Mesenchymal stem cell (in vitro differentiated cells and primary cell): ENCODE measurements around the gene UNC5B.
A peak's percentile ranks its signal among the peaks of the same experiment; 100 is the strongest.

ENCODE experiments used
- DNase-seq: peaks from one replicate; pipeline ENCODE4 v3.0.0-alpha.2; 2013
- H2AFZ ChIP-seq: one replicate; pipeline ENCODE4 v1.6.1; 2013; ENCODE audit warnings: low read depth, mild to moderate bottlenecking, control low read depth, inconsistent platforms, low read length, moderate library complexity
- H2AK5ac ChIP-seq: 2 replicates; pipeline ENCODE4 v1.6.1; 2013; ENCODE audit warnings: low read length, moderate library complexity, mild to moderate bottlenecking, inconsistent platforms; ENCODE audit not compliant: severe bottlenecking
- H2BK120ac ChIP-seq: one replicate; pipeline ENCODE4 v1.6.1; 2013; ENCODE audit warnings: low read depth, mild to moderate bottlenecking, inconsistent platforms, low read length, moderate library complexity
- H2BK12ac ChIP-seq, 2 experiments: one replicate each; pipeline ENCODE4 v1.6.1; 2013; ENCODE audit warnings: inconsistent platforms in 2 of 2, low read length in 2 of 2, mild to moderate bottlenecking in 2 of 2, moderate library complexity in 2 of 2, control low read depth in 1 of 2
- H2BK15ac ChIP-seq: one replicate; pipeline ENCODE4 v1.6.1; 2013; ENCODE audit warnings: mild to moderate bottlenecking, low read depth, inconsistent platforms; ENCODE audit not compliant: poor library complexity, severe bottlenecking
- H2BK5ac ChIP-seq: 2 replicates; pipeline ENCODE4 v1.6.1; 2013; ENCODE audit warnings: low read depth, mild to moderate bottlenecking, low read length, control low read depth, inconsistent platforms; ENCODE audit not compliant: poor library complexity, severe bottlenecking
- H3K14ac ChIP-seq, 2 experiments: one replicate each; pipeline ENCODE4 v1.6.1; 2013; ENCODE audit warnings: inconsistent platforms in 2 of 2, low read length in 2 of 2, control low read depth in 1 of 2, mild to moderate bottlenecking in 1 of 2, moderate library complexity in 1 of 2
- H3K18ac ChIP-seq, 2 experiments: one replicate each; pipeline ENCODE4 v1.6.1; 2013; ENCODE audit warnings: inconsistent platforms in 2 of 2, low read length in 2 of 2, control low read depth in 1 of 2, low read depth in 1 of 2, mild to moderate bottlenecking in 1 of 2
- H3K23ac ChIP-seq, 2 experiments: one replicate each; pipeline ENCODE4 v1.6.1; 2013; ENCODE audit warnings: inconsistent platforms in 2 of 2, low read length in 2 of 2, mild to moderate bottlenecking in 2 of 2, moderate library complexity in 2 of 2, control low read depth in 1 of 2
- H3K27ac ChIP-seq: 2 replicates; pipeline ENCODE4 v1.5.1; 2013; ENCODE audit warnings: mild to moderate bottlenecking, moderate library complexity, low read length, control low read depth, inconsistent platforms; ENCODE audit not compliant: poor library complexity, severe bottlenecking
- H3K27me3 ChIP-seq, 2 experiments: 2 replicates each; pipeline versions ENCODE4 v1.6.1 to v1.7.0; 2013; ENCODE audit warnings: low read length in 2 of 2, mild to moderate bottlenecking in 2 of 2, moderate library complexity in 2 of 2, control low read depth in 1 of 2, inconsistent platforms in 1 of 2; ENCODE audit not compliant: control insufficient read depth in 1 of 2, insufficient read depth in 1 of 2
- H3K36me3 ChIP-seq, 2 experiments: 2 replicates each; pipeline versions ENCODE4 v1.6.1 to v1.7.0; 2013; ENCODE audit warnings: low read length in 2 of 2, control low read depth in 1 of 2, inconsistent platforms in 1 of 2, low read depth in 1 of 2, mild to moderate bottlenecking in 1 of 2; ENCODE audit not compliant: insufficient read depth in 2 of 2, control insufficient read depth in 1 of 2
- H3K4ac ChIP-seq, 2 experiments: one replicate each; pipeline ENCODE4 v1.6.1; 2013; ENCODE audit warnings: inconsistent platforms in 2 of 2, low read length in 2 of 2, mild to moderate bottlenecking in 2 of 2, moderate library complexity in 2 of 2, control low read depth in 1 of 2, low read depth in 1 of 2
- H3K4me1 ChIP-seq: 2 replicates; pipeline ENCODE4 v1.6.1; 2013; ENCODE audit warnings: low read depth, low read length, control low read depth; ENCODE audit not compliant: control insufficient read depth, insufficient read depth
- H3K4me2 ChIP-seq: 2 replicates; pipeline ENCODE4 v1.6.1; 2013; ENCODE audit warnings: low read length, mild to moderate bottlenecking, inconsistent platforms; ENCODE audit not compliant: poor library complexity, severe bottlenecking
- H3K4me3 ChIP-seq, 2 experiments: 2 replicates each; pipeline versions ENCODE4 v1.5.1 to v1.7.0; 2013; ENCODE audit warnings: low read length in 2 of 2, mild to moderate bottlenecking in 2 of 2, control low read depth in 1 of 2, low read depth in 1 of 2; ENCODE audit not compliant: insufficient read depth in 1 of 2
- H3K79me1 ChIP-seq: replicated peaks from 2 replicates; pipeline ENCODE4 v1.6.1; 2013; ENCODE audit warnings: mild to moderate bottlenecking, control low read depth, low read length, inconsistent platforms; ENCODE audit not compliant: poor library complexity, severe bottlenecking
- H3K9ac ChIP-seq: 2 replicates; pipeline ENCODE4 v1.7.0; 2013; ENCODE audit warnings: mild to moderate bottlenecking, low read length, moderate library complexity
- H3K9me3 ChIP-seq: 2 replicates; pipeline ENCODE4 v1.7.0; 2013; ENCODE audit warnings: mild to moderate bottlenecking, low read length; ENCODE audit not compliant: control insufficient read depth
- H4K8ac ChIP-seq: one replicate; pipeline ENCODE4 v1.6.1; 2013; ENCODE audit warnings: inconsistent platforms, mild to moderate bottlenecking, low read length, moderate library complexity
- H4K91ac ChIP-seq: one replicate; pipeline ENCODE4 v1.6.1; 2013; ENCODE audit warnings: mild to moderate bottlenecking, low read length, inconsistent platforms
- WGBS: methylation state at CpG from one replicate; pipeline ENCODE4 v1.1.7; 2013; ENCODE audit warnings: mixed read lengths; 5-methylcytosine and 5-hydroxymethylcytosine counted together

Gene UNC5B

GRCh38 chr10:71342573-71343391 lies 130.4 kb downstream of the UNC5B start:
- H3K9ac ChIP-seq = no peak overlapping the region
- no peak overlapping the region for H4K8ac ChIP-seq
- H2BK5ac ChIP-seq = no peak overlapping the region
- H2BK12ac ChIP-seq = no peak overlapping the region
- H2AFZ ChIP-seq = no peak overlapping the region
- H2BK15ac ChIP-seq = no peak overlapping the region
- H2AK5ac ChIP-seq = no peak overlapping the region
- no peak overlapping the region for H2BK120ac ChIP-seq
- no peak overlapping the region for H3K27ac ChIP-seq
- peaks cover 7 to 27% of the 10 kb centered on the region in 2 experiments for H3K27me3 ChIP-seq
- no peak overlapping the region for H3K4ac ChIP-seq
- no peak overlapping the region for H3K14ac ChIP-seq
- H3K4me1 ChIP-seq = peaks cover 8% of the 10 kb centered on the region
- no peak for DNase-seq
- no peaks in the 10 kb centered on the region for H3K9me3 ChIP-seq
- H3K23ac ChIP-seq = no peak overlapping the region
- H3K4me2 ChIP-seq = no peak overlapping the region
- H3K18ac ChIP-seq = no peak overlapping the region
- H4K91ac ChIP-seq = no peak overlapping the region
- H3K79me1 ChIP-seq = no peaks in the 10 kb centered on the region
- peaks cover 0 to 13% of the 10 kb centered on the region in 2 experiments for H3K36me3 ChIP-seq
- WGBS = 88% methylated on average over 8 of the region's 8 CpGs
- H3K4me3 ChIP-seq = no peak overlapping the region

- H2BK120ac ChIP-seq = no peak overlapping the region
Measured at GRCh38 chr10:71343392-71343773, 131.0 kb downstream of the UNC5B start.

GRCh38 chr10:71344154-71344925 lies 132.0 kb downstream of the UNC5B start:
- H4K91ac ChIP-seq = no peak overlapping the region
- no peak overlapping the region for H4K8ac ChIP-seq
- no peak overlapping the region for H2BK120ac ChIP-seq
- no peak overlapping the region for H3K18ac ChIP-seq
- H3K27me3 ChIP-seq = peaks cover 7 to 39% of the 10 kb centered on the region in 2 experiments
- WGBS = 71% methylated on average over 9 of the region's 9 CpGs
- H2AK5ac ChIP-seq = no peak overlapping the region
- H3K14ac ChIP-seq = no peak overlapping the region
- no peak overlapping the region for H3K23ac ChIP-seq
- H3K4me2 ChIP-seq = no peak overlapping the region
- H3K79me1 ChIP-seq = no peaks in the 10 kb centered on the region
- no peak overlapping the region for H2BK12ac ChIP-seq
- DNase-seq = no peak
- no peak overlapping the region for H2BK5ac ChIP-seq
- H3K27ac ChIP-seq = no peak overlapping the region
- H2BK15ac ChIP-seq = no peak overlapping the region
- peaks cover 13% of the 10 kb centered on the region for H3K4me1 ChIP-seq
- H3K4ac ChIP-seq = no peak overlapping the region
- H3K9me3 ChIP-seq = no peaks in the 10 kb centered on the region
- no peak overlapping the region for H2AFZ ChIP-seq
- H3K4me3 ChIP-seq = no peak overlapping the region
- H3K36me3 ChIP-seq = peaks cover 0 to 6% of the 10 kb centered on the region in 2 experiments
- no peak overlapping the region for H3K9ac ChIP-seq

More at GRCh38 chr10:71343392-71343773, 131.0 kb downstream of the UNC5B start:
- no peak overlapping the region for H4K91ac ChIP-seq
- peaks cover 7 to 33% of the 10 kb centered on the region in 2 experiments for H3K27me3 ChIP-seq
- peaks cover 10% of the 10 kb centered on the region for H3K4me1 ChIP-seq
- H2BK15ac ChIP-seq = no peak overlapping the region
- DNase-seq = peak; percentile 35
- H2BK5ac ChIP-seq = no peak overlapping the region
- H3K4me2 ChIP-seq = no peak overlapping the region
- H3K79me1 ChIP-seq = no peaks in the 10 kb centered on the region
- H3K23ac ChIP-seq = no peak overlapping the region
- H3K4me3 ChIP-seq = no peak overlapping the region
- H3K14ac ChIP-seq = no peak overlapping the region
- no peak overlapping the region for H2AK5ac ChIP-seq
- no peak overlapping the region for H2BK12ac ChIP-seq
- no peaks in the 10 kb centered on the region for H3K9me3 ChIP-seq
- no peak overlapping the region for H3K27ac ChIP-seq
- no peak overlapping the region for H3K9ac ChIP-seq
- no peak overlapping the region for H4K8ac ChIP-seq
- no peak overlapping the region for H3K18ac ChIP-seq
- peaks cover 0 to 13% of the 10 kb centered on the region in 2 experiments for H3K36me3 ChIP-seq
- no peak overlapping the region for H2AFZ ChIP-seq
- 67% methylated on average over 5 of the region's 5 CpGs for WGBS
- H3K4ac ChIP-seq = no peak overlapping the region

GRCh38 chr10:71344993-71345480 lies 132.7 kb downstream of the UNC5B start:
- Histone ChIP-seq H2BK15ac (no peak overlapping the region), H4K8ac (no peak overlapping the region), H3K79me1 (no peaks in the 10 kb centered on the region), H3K9me3 (no peaks in the 10 kb centered on the region), H3K9ac (no peak overlapping the region), H3K18ac (no peak overlapping the region), H3K36me3 (peaks cover 0 to under 1% of the 10 kb centered on the region in 2 experiments), H2AFZ (no peak overlapping the region), H2BK12ac (no peak overlapping the region), H2AK5ac (no peak overlapping the region), H3K27ac (no peak overlapping the region), H2BK5ac (no peak overlapping the region), H3K4me3 (no peak overlapping the region), H3K23ac (no peak overlapping the region), H3K27me3 (peaks cover 7 to 45% of the 10 kb centered on the region in 2 experiments), H3K4me1 (peaks cover 10% of the 10 kb centered on the region), H3K4me2 (no peak overlapping the region), H2BK120ac (no peak overlapping the region), H3K14ac (no peak overlapping the region), H3K4ac (no peak overlapping the region), H4K91ac (no peak overlapping the region)
- WGBS = 86% methylated on average over 1 of the region's 3 CpGs
- DNase-seq = no peak
